Keratinocyte (primary cell): ENCODE data around the gene JAZF1. TPM values are rescaled to one million over a fixed set of nuclear protein-coding genes. Genes with fewer than 3 reads are reported as not detected.

ENCODE experiments used
- DNase-seq: peaks from one replicate; pipeline ENCODE4 v3.0.0-alpha.2; 2011; ENCODE audit warnings: low read depth, missing footprints, low spot score
- FAIRE-seq: peaks from 2 replicates; lab custom pipeline; 2011; peaks lifted over from hg19 to GRCh38; lab: Jason Lieb, UNC
- H2AFZ ChIP-seq: 2 replicates; pipeline ENCODE4 v1.6.0; 2012; ENCODE audit warnings: low read length, control low read depth, inconsistent platforms; ENCODE audit not compliant: control insufficient read depth
- H3K27ac ChIP-seq: 2 replicates; pipeline ENCODE4 v1.5.1; 2011; ENCODE audit warnings: low read length; ENCODE audit not compliant: control insufficient read depth, insufficient read depth
- H3K27me3 ChIP-seq: 3 replicates; pipeline ENCODE4 v1.6.0; 2011; ENCODE audit warnings: low read length; ENCODE audit not compliant: control insufficient read depth, insufficient read depth; ENCODE audit errors: extremely low read depth
- H3K36me3 ChIP-seq, 2 experiments: 2 replicates in 1 of 2; 3 replicates in 1 of 2; pipeline ENCODE4 v1.5.1; 2011; ENCODE audit warnings: low read length in 2 of 2, mild to moderate bottlenecking in 1 of 2; ENCODE audit not compliant: control insufficient read depth in 2 of 2, insufficient read depth in 2 of 2; ENCODE audit errors: extremely low read depth in 1 of 2
- H3K4me1 ChIP-seq: 3 replicates; pipeline ENCODE4 v1.5.1; 2011; ENCODE audit warnings: low read length; ENCODE audit not compliant: control insufficient read depth, insufficient read depth; ENCODE audit errors: extremely low read depth
- H3K4me2 ChIP-seq: 3 replicates; pipeline ENCODE4 v1.6.0; 2011; ENCODE audit warnings: low read depth, low read length; ENCODE audit not compliant: control insufficient read depth, insufficient read depth; ENCODE audit errors: extremely low read depth
- H3K4me3 ChIP-seq, 3 experiments: fragments of 200-600 bp in 1 of 3; sonication (generic) in 1 of 3; 2 replicates in 2 of 3; 3 replicates in 1 of 3; pipeline ENCODE4 v1.5.1; 2011 to 2016; ENCODE audit warnings: low read length in 3 of 3, mild to moderate bottlenecking in 3 of 3, control low read depth in 2 of 3, inconsistent platforms in 1 of 3, low read depth in 1 of 3, mixed read lengths in 1 of 3, mixed run types in 1 of 3, moderate library complexity in 1 of 3; ENCODE audit not compliant: control insufficient read depth in 2 of 3, insufficient read depth in 2 of 3; ENCODE audit errors: extremely low read depth in 1 of 3
- H3K79me2 ChIP-seq: 2 replicates; pipeline ENCODE4 v1.6.0; 2012; ENCODE audit warnings: low read length; ENCODE audit not compliant: control insufficient read depth, insufficient read depth
- H3K9ac ChIP-seq: 3 replicates; pipeline ENCODE4 v1.6.0; 2011; ENCODE audit warnings: low read length; ENCODE audit not compliant: control insufficient read depth, insufficient read depth; ENCODE audit errors: extremely low read depth
- H3K9me1 ChIP-seq: 3 replicates; pipeline ENCODE4 v1.6.0; 2011; ENCODE audit warnings: low read length; ENCODE audit not compliant: control insufficient read depth, insufficient read depth; ENCODE audit errors: extremely low read depth
- H3K9me3 ChIP-seq: 2 replicates; pipeline ENCODE4 v1.5.1; 2012; ENCODE audit warnings: low read depth, low read length; ENCODE audit not compliant: control insufficient read depth
- H4K20me1 ChIP-seq: 3 replicates; pipeline ENCODE4 v1.6.0; 2011; ENCODE audit warnings: low read length; ENCODE audit not compliant: control insufficient read depth, insufficient read depth; ENCODE audit errors: extremely low read depth
- CTCF ChIP-seq, 3 experiments: IDR thresholded peaks in 1 of 3; conservative IDR thresholded peaks in 1 of 3; optimal IDR thresholded peaks in 1 of 3; 2 replicates in 2 of 3; 3 replicates in 1 of 3; pipeline versions ENCODE3 to v1.5.1; 2011; ENCODE audit warnings: low read length in 3 of 3, mild to moderate bottlenecking in 3 of 3, moderate library complexity in 2 of 3, control low read depth in 1 of 3, inconsistent platforms in 1 of 3; ENCODE audit not compliant: insufficient read depth in 2 of 3; ENCODE audit errors: extremely low read depth in 1 of 3
- EZH2 ChIP-seq: IDR thresholded peaks from one replicate; pipeline ENCODE4 v1.6.1; 2012; ENCODE audit warnings: inconsistent platforms, mild to moderate bottlenecking, low read length, moderate library complexity
- dilution Hi-C: fragments of 300-500 bp; cut with MboI; formaldehyde crosslinking; loops from one replicate; pipeline ENCODE4 v1.7.0; 2020; ENCODE audit warnings: low sequenced_read_pairs; ENCODE audit not compliant: extremely low pct_ligation_motif_present
- polyA plus RNA-seq, 5 experiments: library from polyadenylated mRNA; depleted of rRNA in 3 of 5; stranded (reverse) in 3 of 5; stranded (forward) in 1 of 5; unstranded in 1 of 5; fragments of >200 nt; gene quantifications; 1 replicate in 1 of 5; 2 replicates in 3 of 5; 3 replicates in 1 of 5; pipeline versions ENCODE4 v1.2.1 to v1.2.3, GENCODE V29; 2011 to 2012; ENCODE audit warnings: missing spikeins in 2 of 5, low read depth in 1 of 5, low replicate concordance in 1 of 5

JAZF1 gene
- polyA plus RNA-seq, 1 donor (not counting 4 experiments of a cell fraction or from before 2014, with no cell fraction given), result 2.5 TPM

GRCh38 chr7:27834179-27834921 lies 346.2 kb downstream of the JAZF1 start:
- Histone ChIP-seq H3K9me3 (no peaks in the 10 kb centered on the region), H3K36me3 (peaks cover 0 to 2% of the 10 kb centered on the region in 2 experiments), H3K27me3 (no peaks in the 10 kb centered on the region), H2AFZ (no peak overlapping the region), H3K4me3 (no peak overlapping the region), H3K9me1 (no peaks in the 10 kb centered on the region), H3K4me1 (no peaks in the 10 kb centered on the region), H3K27ac (no peak overlapping the region), H3K79me2 (no peaks in the 10 kb centered on the region), H3K4me2 (no peak overlapping the region), H3K9ac (no peak overlapping the region), H4K20me1 (no peaks in the 10 kb centered on the region)
- dilution Hi-C loops, result no loop called here
- FAIRE-seq (no peak), DNase-seq (no peak)
- TF ChIP-seq EZH2 (no peak), CTCF (optimal IDR thresholded peaks at IDR 0.05 in 1 of 3, IDR thresholded peaks at IDR 0.05 in 1 of 3, conservative IDR thresholded peaks at IDR 0.05 in 1 of 3; ENCODE audit: extremely low read depth in 1 of 3, insufficient read depth in 2 of 3, low read length in 3 of 3) (no peak)

GRCh38 chr7:27826357-27826756 lies 354.2 kb downstream of the JAZF1 start:
- H3K36me3 ChIP-seq, result peaks cover 0 to 2% of the 10 kb centered on the region in 2 experiments
- dilution Hi-C loops, result no loop called here
- H2AFZ ChIP-seq, result no peak overlapping the region
- H3K4me3 ChIP-seq, result no peak overlapping the region
- no peaks in the 10 kb centered on the region for H4K20me1 ChIP-seq
- no peak overlapping the region for H3K4me2 ChIP-seq
- no peak overlapping the region for H3K9ac ChIP-seq
- no peaks in the 10 kb centered on the region for H3K9me3 ChIP-seq
- no peaks in the 10 kb centered on the region for H3K9me1 ChIP-seq
- no peak for TF ChIP-seq CTCF (optimal IDR thresholded peaks at IDR 0.05 in 1 of 3, IDR thresholded peaks at IDR 0.05 in 1 of 3, conservative IDR thresholded peaks at IDR 0.05 in 1 of 3; ENCODE audit: extremely low read depth in 1 of 3, insufficient read depth in 2 of 3, low read length in 3 of 3)
- TF ChIP-seq EZH2, result no peak
- H3K27ac ChIP-seq, result no peak overlapping the region
- FAIRE-seq (no peak), DNase-seq (no peak)
- no peaks in the 10 kb centered on the region for H3K27me3 ChIP-seq
- H3K4me1 ChIP-seq, result no peaks in the 10 kb centered on the region
- no peaks in the 10 kb centered on the region for H3K79me2 ChIP-seq
